HCT116 (cell line): Measurements from ENCODE around the gene SPTB. TPM values are rescaled to one million over a fixed set of nuclear protein-coding genes. Genes with fewer than 3 reads are reported as not detected.

Source experiments
- ATAC-seq: fragments of 200-7000 bp; cut with Tn5 transposase; 2 replicates; pipeline ENCODE4 v1.9.1; 2020; ENCODE audit warnings: mild to moderate bottlenecking, moderate library complexity
- BruUV-seq: library from RNA; stranded (reverse); fragments of 400-500 nt; replicated peaks from 2 replicates; lab custom pipeline; 2021; lab: Mats Ljungman, UMichigan
- CTCF ChIA-PET: fragments of 300-600 bp; sonication (Branson Sonifier 250); formaldehyde crosslinking; loops from one replicate; lab custom pipeline; 2021; ENCODE audit warnings: antibody characterized with exemption; lab: Charles Lee
- POLR2A ChIA-PET: fragments of 300-600, 350-600 bp; sonication (Branson Sonifier 250); formaldehyde crosslinking; loops from one replicate; lab custom pipeline; 2021; ENCODE audit warnings: antibody characterized with exemption; lab: Charles Lee
- RAD21 ChIA-PET, 2 experiments: fragments of 300-600 bp; sonication (Branson Sonifier 250); formaldehyde crosslinking; loops; one replicate each; lab custom pipeline; 2023; ENCODE audit warnings: low total read pairs in 2 of 2; ENCODE audit not compliant: uncharacterized antibody in 2 of 2, unreplicated experiment in 2 of 2, low non-redundant PET in 1 of 2; lab: Charles Lee
- DNase-seq: peaks from one replicate; pipeline ENCODE4 v3.0.0-alpha.2; 2010; ENCODE audit warnings: low read depth, low spot score
- H2AFZ ChIP-seq: fragments of 200-600 bp; shearing (Covaris generic), sonication (generic); 2 replicates; pipeline ENCODE4 v1.6.1; 2017; ENCODE audit warnings: low read depth, mixed run types, mixed read lengths, antibody characterized with exemption, low read length; ENCODE audit not compliant: poor library complexity, severe bottlenecking
- H3K27ac ChIP-seq: 2 replicates; pipeline ENCODE4 v1.5.1; 2012; ENCODE audit warnings: low read depth, low read length
- H3K27me3 ChIP-seq: fragments of 200-600 bp; sonication (generic); 2 replicates; pipeline ENCODE4 v1.6.1; 2016; ENCODE audit warnings: mixed run types, low read length, mixed read lengths; ENCODE audit not compliant: insufficient read depth
- H3K36me3 ChIP-seq, 2 experiments: fragments of 200-500 bp in 1 of 2; fragments of 200-600 bp in 1 of 2; sonication (Bioruptor generic) in 1 of 2; sonication (generic) in 1 of 2; 2 replicates each; pipeline versions ENCODE4 v1.5.1 to v1.6.1; 2014 to 2016; ENCODE audit warnings: low read length in 2 of 2, inconsistent platforms in 1 of 2, mixed read lengths in 1 of 2, mixed run types in 1 of 2; ENCODE audit not compliant: insufficient read depth in 2 of 2, control insufficient read depth in 1 of 2
- H3K4me1 ChIP-seq, 2 experiments: fragments of 200-600 bp in 1 of 2; sonication (generic) in 1 of 2; 2 replicates each; pipeline versions ENCODE4 v1.5.1 to v1.6.1; 2012 to 2017; ENCODE audit warnings: low read length in 2 of 2, inconsistent platforms in 1 of 2, mild to moderate bottlenecking in 1 of 2, mixed read lengths in 1 of 2, mixed run types in 1 of 2, moderate library complexity in 1 of 2; ENCODE audit not compliant: insufficient read depth in 2 of 2, control insufficient read depth in 1 of 2
- H3K4me2 ChIP-seq: fragments of 200-600 bp; sonication (generic); 2 replicates; pipeline ENCODE4 v1.6.1; 2017; ENCODE audit warnings: mixed run types, low read length, mixed read lengths
- H3K4me3 ChIP-seq, 2 experiments: fragments of 200-600 bp in 1 of 2; sonication (generic) in 1 of 2; replicated peaks in 1 of 2; 2 replicates each; pipeline ENCODE4 v1.5.1; 2011 to 2016; ENCODE audit warnings: low read length in 2 of 2, control low read depth in 1 of 2, low read depth in 1 of 2, mild to moderate bottlenecking in 1 of 2, mixed read lengths in 1 of 2, mixed run types in 1 of 2
- H3K79me2 ChIP-seq: fragments of 200-600 bp; sonication (generic); 2 replicates; pipeline ENCODE4 v1.6.1; 2017; ENCODE audit warnings: mild to moderate bottlenecking, mixed run types, low read length, moderate library complexity, mixed read lengths; ENCODE audit not compliant: insufficient read depth
- H3K9ac ChIP-seq: fragments of 200-600 bp; sonication (generic); 2 replicates; pipeline ENCODE4 v1.6.1; 2016; ENCODE audit warnings: low read length, mixed read lengths
- H3K9me2 ChIP-seq: fragments of 200-600 bp; sonication (generic), shearing (Covaris generic); 2 replicates; pipeline ENCODE4 v1.6.1; 2017; ENCODE audit warnings: mixed run types, mild to moderate bottlenecking, moderate library complexity; ENCODE audit not compliant: insufficient read depth
- H3K9me3 ChIP-seq, 2 experiments: fragments of 200-500 bp in 1 of 2; fragments of 200-600 bp in 1 of 2; sonication (Bioruptor generic) in 1 of 2; sonication (generic) in 1 of 2; 2 replicates each; pipeline ENCODE4 v1.6.1; 2014 to 2017; ENCODE audit warnings: low read length in 2 of 2, mixed read lengths in 2 of 2, inconsistent platforms in 1 of 2, low read depth in 1 of 2, mild to moderate bottlenecking in 1 of 2, mixed run types in 1 of 2, moderate library complexity in 1 of 2; ENCODE audit not compliant: control insufficient read depth in 1 of 2, insufficient read depth in 1 of 2
- H4K20me1 ChIP-seq: fragments of 200-600 bp; sonication (generic), shearing (Covaris generic); 2 replicates; pipeline ENCODE4 v1.6.1; 2017; ENCODE audit warnings: mixed run types, mild to moderate bottlenecking, moderate library complexity; ENCODE audit not compliant: insufficient read depth
- CBX3 ChIP-seq: IDR thresholded peaks from 2 replicates; pipeline ENCODE4 v1.6.1; 2012; ENCODE audit warnings: low read depth
- CEBPB ChIP-seq: IDR thresholded peaks from 2 replicates; pipeline ENCODE4 v1.6.1; 2012; ENCODE audit warnings: low read depth
- ELF1 ChIP-seq: IDR thresholded peaks from 2 replicates; pipeline ENCODE4 v1.6.1; 2012; ENCODE audit warnings: low read depth, borderline replicate concordance
- EZH2phosphoT487 ChIP-seq: fragments of 200-600 bp; IDR thresholded peaks from 2 replicates; pipeline ENCODE4 v1.6.1; 2018; ENCODE audit warnings: antibody characterized with exemption, borderline replicate concordance
- FOSL1 ChIP-seq: IDR thresholded peaks from 2 replicates; pipeline ENCODE4 v1.6.1; 2012; ENCODE audit warnings: low read depth
- JUND ChIP-seq: IDR thresholded peaks from 2 replicates; pipeline ENCODE4 v1.6.1; 2012
- RAD21 ChIP-seq: IDR thresholded peaks from 2 replicates; pipeline ENCODE4 v1.6.1; 2012; ENCODE audit warnings: low read depth, mild to moderate bottlenecking
- SIN3A ChIP-seq: IDR thresholded peaks from 2 replicates; pipeline ENCODE4 v1.6.1; 2012; ENCODE audit warnings: low read depth
- SRF ChIP-seq: IDR thresholded peaks from 2 replicates; pipeline ENCODE4 v1.6.1; 2012; ENCODE audit warnings: low read depth
- YY1 ChIP-seq: IDR thresholded peaks from 2 replicates; pipeline ENCODE4 v1.6.1; 2011; ENCODE audit warnings: low read length, low read depth, moderate library complexity, mild to moderate bottlenecking; ENCODE audit not compliant: insufficient replicate concordance; ENCODE audit errors: extremely low read depth
- ZFX ChIP-seq: fragments of 450-650 bp; IDR thresholded peaks from 2 replicates; pipeline ENCODE4 v1.6.1; 2017
- ZNF274 ChIP-seq: fragments of 200-500 bp; sonication (Bioruptor generic); IDR thresholded peaks from 2 replicates; pipeline ENCODE4 v1.6.1; 2014; ENCODE audit warnings: mild to moderate bottlenecking, low read depth, low read length, inconsistent platforms
- intact Hi-C: fragments of 100-400 bp; cut with micrococcal nuclease; formaldehyde crosslinking; loops from 2 replicates; pipeline ENCODE4 v1.10.0; 2022
- total RNA-seq: library from RNA; stranded (reverse); gene quantifications from one replicate; pipeline ENCODE4 v1.2.1, GENCODE V29; 2021; ENCODE audit not compliant: unreplicated experiment
- TF ChIP-seq, protein P1 (sequence below): IDR thresholded peaks from 2 replicates; pipeline ENCODE4 v1.6.1; 2011; ENCODE audit warnings: mild to moderate bottlenecking, low read length, moderate library complexity; ENCODE audit not compliant: insufficient replicate concordance; ENCODE audit errors: extremely low read depth

SPTB gene
- total RNA-seq, 1 experiment from 2014 or later: 4.2 TPM

DNA sequence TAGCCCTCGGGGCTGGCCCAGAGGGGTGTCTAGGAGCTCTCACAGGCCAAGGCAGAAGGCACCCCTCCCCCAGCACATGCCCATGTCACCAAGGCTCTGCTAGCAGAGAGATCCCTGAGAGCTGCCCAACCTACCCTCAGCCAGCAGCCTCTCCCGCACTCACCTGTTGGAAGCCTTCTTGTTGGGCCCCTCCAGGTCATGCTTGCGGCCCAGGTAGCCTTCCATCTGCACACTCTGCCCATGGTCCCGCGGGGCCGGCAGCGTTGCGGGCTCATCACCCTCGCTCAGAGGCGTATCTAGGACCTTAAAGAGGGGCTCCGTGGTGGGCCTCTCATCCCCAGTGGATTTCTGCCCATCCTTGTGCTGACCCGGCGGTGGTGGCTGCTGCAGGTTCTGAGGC is 126.3 kb downstream of the SPTB start:
- ChIA-PET CTCF (no interaction called here), POLR2A (no interaction called here), RAD21 (no interaction called here)
- TF ChIP-seq YY1 (no peak), CBX3 (no peak), SRF (no peak), EZH2phosphoT487 (no peak), CEBPB (no peak), ELF1 (no peak), FOSL1 (no peak), RAD21 (no peak), ZFX (no peak), SIN3A (no peak), JUND (no peak), ZNF274 (no peak)
- TF ChIP-seq, protein P1, sequence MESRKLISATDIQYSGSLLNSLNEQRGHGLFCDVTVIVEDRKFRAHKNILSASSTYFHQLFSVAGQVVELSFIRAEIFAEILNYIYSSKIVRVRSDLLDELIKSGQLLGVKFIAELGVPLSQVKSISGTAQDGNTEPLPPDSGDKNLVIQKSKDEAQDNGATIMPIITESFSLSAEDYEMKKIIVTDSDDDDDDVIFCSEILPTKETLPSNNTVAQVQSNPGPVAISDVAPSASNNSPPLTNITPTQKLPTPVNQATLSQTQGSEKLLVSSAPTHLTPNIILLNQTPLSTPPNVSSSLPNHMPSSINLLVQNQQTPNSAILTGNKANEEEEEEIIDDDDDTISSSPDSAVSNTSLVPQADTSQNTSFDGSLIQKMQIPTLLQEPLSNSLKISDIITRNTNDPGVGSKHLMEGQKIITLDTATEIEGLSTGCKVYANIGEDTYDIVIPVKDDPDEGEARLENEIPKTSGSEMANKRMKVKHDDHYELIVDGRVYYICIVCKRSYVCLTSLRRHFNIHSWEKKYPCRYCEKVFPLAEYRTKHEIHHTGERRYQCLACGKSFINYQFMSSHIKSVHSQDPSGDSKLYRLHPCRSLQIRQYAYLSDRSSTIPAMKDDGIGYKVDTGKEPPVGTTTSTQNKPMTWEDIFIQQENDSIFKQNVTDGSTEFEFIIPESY: no peak
- Histone ChIP-seq H3K4me1 (peaks cover 9 to 13% of the 10 kb centered on the region in 2 experiments), H2AFZ (no peak overlapping the region), H3K9me2 (no peaks in the 10 kb centered on the region), H3K27me3 (no peaks in the 10 kb centered on the region), H3K27ac (no peak overlapping the region), H3K9ac (no peak overlapping the region), H3K9me3 (no peaks in the 10 kb centered on the region), H3K4me3 (no peak overlapping the region), H3K79me2 (no peaks in the 10 kb centered on the region), H4K20me1 (no peaks in the 10 kb centered on the region), H3K4me2 (no peak overlapping the region), H3K36me3 (no peaks in the 10 kb centered on the region; a peak in 1 of 4 replicates)
- no TSS peak for BruUV-seq
- intact Hi-C loops: no loop called here
- DNase-seq (no peak), ATAC-seq (peak; percentile 21)
